NCI-H1436 (cell line): ENCODE results near the gene MGAT5B.

Source experiments
- DNase-seq: peaks from one replicate; lab custom pipeline; 2025; lab: John Stamatoyannopoulos, UW

Gene MGAT5B

GRCh38 chr17:76981545-76982295 lies 113.5 kb downstream of the MGAT5B start:
- no peak for DNase-seq

GRCh38 chr17:76982408-76983074 lies 114.3 kb downstream of the MGAT5B start:
- peak; percentile 69 for DNase-seq

- no peak for DNase-seq
These were observed 115.0 kb downstream of the MGAT5B start for GRCh38 chr17:76983075-76983775.

- no peak for DNase-seq
These were observed 118.2 kb downstream of the MGAT5B start for GRCh38 chr17:76986365-76986764.

- no peak for DNase-seq
These were observed 119.4 kb downstream of the MGAT5B start for GRCh38 chr17:76987486-76988093.

GRCh38 chr17:76988796-76989195 lies 120.6 kb downstream of the MGAT5B start:
- DNase-seq: no peak

- DNase-seq: no peak
These were observed 121.3 kb downstream of the MGAT5B start for GRCh38 chr17:76989519-76989918.

- no peak for DNase-seq
These were observed 124.7 kb downstream of the MGAT5B start for GRCh38 chr17:76992891-76993290.

- DNase-seq: no peak
These were observed 125.4 kb downstream of the MGAT5B start for GRCh38 chr17:76993651-76994050.

- DNase-seq: no peak
These were observed 126.0 kb downstream of the MGAT5B start for GRCh38 chr17:76994237-76994637.

GRCh38 chr17:76995387-76996105 lies 127.3 kb downstream of the MGAT5B start:
- no peak for DNase-seq

GRCh38 chr17:76996741-76997694 lies 128.8 kb downstream of the MGAT5B start:
- no peak for DNase-seq

GRCh38 chr17:76997981-76998531 lies 129.9 kb downstream of the MGAT5B start:
- no peak for DNase-seq

GRCh38 chr17:76998839-76999238 lies 130.6 kb downstream of the MGAT5B start:
- no peak for DNase-seq
